ENCODE results near the gene MED4. TPM values are rescaled to one million over a fixed set of nuclear protein-coding genes. Genes with fewer than 3 reads are reported as not detected.
"Not testable (repeated sequence)": the region's sequence is repeated elsewhere in the genome, so short reads cannot be mapped to it uniquely, and the experiment has no call there.

MED4 gene
- total RNA-seq, 2 donors from 2014 or later, result 51.5 to 70.4 TPM

GRCh38 chr13:48066310-48066989 lies 28.5 kb downstream of the MED4 start:
- peak; percentile 13 to 81 for DNase-seq (ENCODE audit: low spot score in 2 of 2)
- Mint-ChIP-seq H3K36me3 (peaks cover 45 to 59% of the 10 kb centered on the region in 2 donors), H3K9me3 (peaks cover 15 to 22% of the 10 kb centered on the region in 2 donors), H3K27ac (peak overlapping the region; percentile 81 to 100)
- ATAC-seq, result peak; percentile 40 to 100

GRCh38 chr13:48059951-48060350 lies 35.0 kb downstream of the MED4 start:
- H3K27ac Mint-ChIP-seq, result peak overlapping the region; percentile 77 to 84
- not testable (repeated sequence) for DNase-seq (ENCODE audit: low spot score in 2 of 2); H3K9me3 Mint-ChIP-seq; H3K36me3 Mint-ChIP-seq; ATAC-seq

- not testable (repeated sequence) for H3K9me3 Mint-ChIP-seq; DNase-seq (ENCODE audit: low spot score in 2 of 2); H3K36me3 Mint-ChIP-seq; ATAC-seq
- peak overlapping the region; percentile 41 to 68 for H3K27ac Mint-ChIP-seq
Measured at GRCh38 chr13:48058536-48058935, 36.4 kb downstream of the MED4 start.

- Mint-ChIP-seq H3K27ac (peak overlapping the region; percentile 70 to 91), H3K36me3 (peaks cover 7 to 8% of the 10 kb centered on the region in 2 donors), H3K9me3 (no peaks in the 10 kb centered on the region)
- no peak for ATAC-seq
- DNase-seq (ENCODE audit: low spot score in 2 of 2), result no peak
Measured at GRCh38 chr13:48055712-48056111, 39.2 kb downstream of the MED4 start.

GRCh38 chr13:48054601-48055000 lies 40.3 kb downstream of the MED4 start:
- Mint-ChIP-seq H3K36me3 (peaks cover 10 to 11% of the 10 kb centered on the region in 2 donors), H3K9me3 (no peaks in the 10 kb centered on the region), H3K27ac (no peak overlapping the region)
- ATAC-seq, result no peak
- no peak for DNase-seq (ENCODE audit: low spot score in 2 of 2)

- no peak for DNase-seq (ENCODE audit: low spot score in 2 of 2)
- no peak for ATAC-seq
- H3K9me3 Mint-ChIP-seq, result no peaks in the 10 kb centered on the region
- peak overlapping the region; percentile 37 to 70 for H3K27ac Mint-ChIP-seq
- peaks cover 10 to 11% of the 10 kb centered on the region in 2 donors for H3K36me3 Mint-ChIP-seq
Measured at GRCh38 chr13:48050550-48050949, 44.4 kb downstream of the MED4 start.

GRCh38 chr13:48043789-48044503 lies 51.0 kb downstream of the MED4 start:
- peaks cover 10 to 12% of the 10 kb centered on the region in 2 donors for H3K36me3 Mint-ChIP-seq
- peak; percentile 74 to 85 for ATAC-seq

GRCh38 chr13:48042894-48043293 lies 52.0 kb downstream of the MED4 start:
- ATAC-seq (no peak), DNase-seq (ENCODE audit: low spot score in 2 of 2) (no peak)
- H3K9me3 Mint-ChIP-seq, result no peaks in the 10 kb centered on the region
- H3K36me3 Mint-ChIP-seq, result peaks cover 12 to 18% of the 10 kb centered on the region in 2 donors
- peak overlapping the region; percentile 50 to 75 for H3K27ac Mint-ChIP-seq

More at GRCh38 chr13:48043789-48044503, 51.0 kb downstream of the MED4 start:
- no peak for DNase-seq (ENCODE audit: low spot score in 2 of 2)
- Mint-ChIP-seq H3K27ac (peak overlapping the region; percentile 45 to 50), H3K9me3 (no peaks in the 10 kb centered on the region)

GRCh38 chr13:48040896-48041295 lies 54.0 kb downstream of the MED4 start:
- ATAC-seq (no peak), DNase-seq (ENCODE audit: low spot score in 2 of 2) (no peak)
- H3K36me3 Mint-ChIP-seq, result peaks cover 12 to 18% of the 10 kb centered on the region in 2 donors
- no peaks in the 10 kb centered on the region for H3K9me3 Mint-ChIP-seq
- peak overlapping the region; percentile 44 to 50 for H3K27ac Mint-ChIP-seq

- Mint-ChIP-seq H3K36me3 (peaks cover 12 to 18% of the 10 kb centered on the region in 2 donors), H3K9me3 (no peaks in the 10 kb centered on the region), H3K27ac (peak overlapping the region; percentile 17 to 94)
- ATAC-seq (no peak), DNase-seq (ENCODE audit: low spot score in 2 of 2) (no peak)
Measured at GRCh38 chr13:48040049-48040448, 54.9 kb downstream of the MED4 start.

- H3K27ac Mint-ChIP-seq, result peak overlapping the region; percentile 88 to 94
- no peaks in the 10 kb centered on the region for H3K9me3 Mint-ChIP-seq
- H3K36me3 Mint-ChIP-seq, result peaks cover 18 to 19% of the 10 kb centered on the region in 2 donors
- DNase-seq (ENCODE audit: low spot score in 2 of 2), result no peak
- ATAC-seq, result no peak
Measured at GRCh38 chr13:48038761-48039160, 56.1 kb downstream of the MED4 start.

- ATAC-seq (peak; percentile 92 to 94), DNase-seq (ENCODE audit: low spot score in 2 of 2) (peak; percentile 97)
- peaks cover 18 to 22% of the 10 kb centered on the region in 2 donors for H3K36me3 Mint-ChIP-seq
Measured at GRCh38 chr13:48037346-48038173, 57.3 kb downstream of the MED4 start, which contains the start of gene NUDT15. Gene NUDT15 (plus strand): TSS chr13:48037726. CDS start chr13:48037747, 21 bp downstream.

GRCh38 chr13:48029859-48030258 lies 65.0 kb downstream of the MED4 start:
- Mint-ChIP-seq H3K9me3 (peaks cover 6 to 21% of the 10 kb centered on the region in 2 donors), H3K27ac (peak overlapping the region in 1 of 2 donors; percentile 27), H3K36me3 (peaks cover 16 to 43% of the 10 kb centered on the region in 2 donors)
- ATAC-seq (peak; percentile 59 to 71), DNase-seq (ENCODE audit: low spot score in 2 of 2) (no peak)

More at GRCh38 chr13:48037346-48038173, 57.3 kb downstream of the MED4 start, which contains the start of gene NUDT15:
- Mint-ChIP-seq H3K27ac (peak within 1 kb of the TSS; percentile 88 to 94), H3K9me3 (no peaks in the 10 kb centered on the region)

- ATAC-seq, result no peak
- no peak overlapping the region for H3K27ac Mint-ChIP-seq
- H3K9me3 Mint-ChIP-seq, result peaks cover 6 to 21% of the 10 kb centered on the region in 2 donors
- DNase-seq (ENCODE audit: low spot score in 2 of 2), result no peak
- H3K36me3 Mint-ChIP-seq, result peaks cover 16 to 37% of the 10 kb centered on the region in 2 donors
Measured at GRCh38 chr13:48028066-48028465, 66.8 kb downstream of the MED4 start.

Data from activated naive CD4-positive, alpha-beta T cell treated with anti-CD3 and anti-CD28 coated beads, Interleukin-2, amount 50 U/mL, for 72 hours (primary cell).